Bone marrow (tissue), 2 donors: ENCODE measurements around the gene NEURL1.
A peak's percentile ranks its signal among the peaks of the same experiment; 100 is the strongest.

Experiments used
- DNase-seq, 2 donors: peaks; one replicate each; lab custom pipeline; 2025; lab: John Stamatoyannopoulos, UW

The NEURL1 gene

GRCh38 chr10:103493362-103493915, at the start of gene NEURL1:
Gene NEURL1 (plus strand): TSS chr10:103493705. CDS start chr10:103494388, 683 bp downstream.
- no peak for DNase-seq

GRCh38 chr10:103444478-103444877, 49.0 kb upstream of the NEURL1 start:
- no peak for DNase-seq

- no peak for DNase-seq
Observed at GRCh38 chr10:103445366-103445765, 48.1 kb upstream of the NEURL1 start.

GRCh38 chr10:103445767-103446567, 47.5 kb upstream of the NEURL1 start:
- no peak for DNase-seq

GRCh38 chr10:103447187-103447586, 46.3 kb upstream of the NEURL1 start:
- no peak for DNase-seq

- DNase-seq, result no peak
Observed at GRCh38 chr10:103448746-103449145, 44.8 kb upstream of the NEURL1 start.

- no peak for DNase-seq
Observed at GRCh38 chr10:103449208-103450144, 44.0 kb upstream of the NEURL1 start.

- no peak for DNase-seq
Observed at GRCh38 chr10:103450201-103450695, 43.3 kb upstream of the NEURL1 start.

GRCh38 chr10:103451091-103451813, 42.3 kb upstream of the NEURL1 start:
- peak in 1 of 2 donors; percentile 16 for DNase-seq

- DNase-seq, result peak; percentile 34 to 56
Observed at GRCh38 chr10:103451831-103452505, 41.5 kb upstream of the NEURL1 start, which contains the start of gene CALHM2. Gene CALHM2 (minus strand): TSS chr10:103452370. CDS start chr10:103449941, 2,429 bp downstream.

GRCh38 chr10:103452506-103453230, 40.8 kb upstream of the NEURL1 start:
- DNase-seq, result no peak

- no peak for DNase-seq
Observed at GRCh38 chr10:103454026-103454425, 39.5 kb upstream of the NEURL1 start.

GRCh38 chr10:103455235-103455634, 38.3 kb upstream of the NEURL1 start:
- DNase-seq, result no peak

- no peak for DNase-seq
Observed at GRCh38 chr10:103456074-103456660, 37.3 kb upstream of the NEURL1 start.

GRCh38 chr10:103457176-103457712, 36.3 kb upstream of the NEURL1 start:
- no peak for DNase-seq

- DNase-seq, result no peak
Observed at GRCh38 chr10:103457896-103458583, 35.5 kb upstream of the NEURL1 start.

- no peak for DNase-seq
Observed at GRCh38 chr10:103458720-103459119, 34.8 kb upstream of the NEURL1 start, which contains the start of gene CALHM1. Gene CALHM1 (minus strand): TSS chr10:103458900. CDS start chr10:103458751, 149 bp downstream.

GRCh38 chr10:103459615-103460014, 33.9 kb upstream of the NEURL1 start:
- DNase-seq, result no peak

- DNase-seq, result no peak
Observed at GRCh38 chr10:103463499-103463898, 30.0 kb upstream of the NEURL1 start.
